Nephron progenitor cell (in vitro differentiated cells): ENCODE measurements around the gene GRM5.

Experiments used
- DNase-seq: peaks from one replicate; pipeline ENCODE4 v3.0.0; 2021
- H3K27ac Mint-ChIP-seq: 2 replicates; pipeline ENCODE4 v1.8.0; 2021; ENCODE audit warnings: mild to moderate bottlenecking, moderate library complexity, mixed read lengths
- H3K27me3 Mint-ChIP-seq: 2 replicates; pipeline ENCODE4 v1.8.0; 2021; ENCODE audit warnings: mild to moderate bottlenecking, low read depth, mixed read lengths; ENCODE audit not compliant: poor library complexity
- H3K36me3 Mint-ChIP-seq: 2 replicates; pipeline ENCODE4 v1.8.0; 2021; ENCODE audit warnings: low read depth, mixed read lengths
- H3K4me1 Mint-ChIP-seq: 2 replicates; pipeline ENCODE4 v1.8.0; 2021; ENCODE audit warnings: mixed read lengths
- H3K4me3 Mint-ChIP-seq: 2 replicates; pipeline ENCODE4 v1.8.0; 2021; ENCODE audit warnings: mild to moderate bottlenecking, moderate library complexity, mixed read lengths
- H3K9me3 Mint-ChIP-seq: 2 replicates; pipeline ENCODE4 v1.8.0; 2021; ENCODE audit warnings: mild to moderate bottlenecking, moderate library complexity, mixed read lengths
- CTCF ChIP-seq: fragments of 200-600 bp; sonication (generic); IDR thresholded peaks from 2 replicates; pipeline ENCODE4 v1.5.0; 2021; ENCODE audit warnings: antibody characterized with exemption

The GRM5 gene

DNA sequence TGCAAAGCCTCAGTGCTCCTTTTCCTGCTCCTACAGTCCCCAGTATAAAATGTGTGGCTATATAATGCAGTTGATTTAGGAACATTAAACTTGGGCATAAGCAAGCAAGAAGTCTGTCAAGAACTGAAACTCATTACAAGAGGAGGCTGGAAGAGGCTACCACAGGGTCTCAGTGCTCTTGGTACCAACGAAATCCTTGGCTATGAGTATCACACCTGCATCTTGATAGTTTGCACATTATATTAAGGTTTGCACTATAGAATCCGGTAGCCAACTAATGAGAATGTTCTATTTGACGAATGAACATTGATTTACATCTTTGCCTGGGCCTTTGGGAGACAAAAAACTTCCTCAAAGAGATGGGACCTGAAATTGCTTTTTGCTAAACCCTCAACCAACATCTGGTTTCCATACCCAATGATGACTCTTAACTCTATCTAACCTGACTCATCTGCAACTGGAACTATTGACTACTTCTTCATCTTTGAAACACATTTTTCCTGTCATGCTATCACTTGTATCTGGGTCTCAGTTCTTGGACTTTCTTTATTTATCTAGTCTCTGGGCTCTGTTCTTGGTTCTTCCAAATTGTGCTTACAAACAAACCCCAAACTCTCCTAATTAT, 521.0 kb downstream of the GRM5 start:
- H3K36me3 Mint-ChIP-seq: no peaks in the 10 kb centered on the region
- H3K27ac Mint-ChIP-seq: no peak overlapping the region
- TF ChIP-seq CTCF: peak; percentile 5
- H3K4me3 Mint-ChIP-seq: no peak overlapping the region
- H3K9me3 Mint-ChIP-seq: no peaks in the 10 kb centered on the region
- H3K27me3 Mint-ChIP-seq: peaks cover 8% of the 10 kb centered on the region
- no peak for DNase-seq
- H3K4me1 Mint-ChIP-seq: peaks cover 5% of the 10 kb centered on the region

- TF ChIP-seq CTCF: peak; percentile 91
- Mint-ChIP-seq H3K27ac (no peak overlapping the region), H3K4me3 (peak overlapping the region; percentile 13), H3K9me3 (no peaks in the 10 kb centered on the region), H3K27me3 (peaks cover 8% of the 10 kb centered on the region), H3K4me1 (peaks cover 5% of the 10 kb centered on the region), H3K36me3 (no peaks in the 10 kb centered on the region)
- DNase-seq: peak; percentile 79
These were observed 521.7 kb downstream of the GRM5 start for GRCh38 chr11:88543902-88544655.

- Mint-ChIP-seq H3K27ac (no peak overlapping the region), H3K27me3 (peaks cover 3% of the 10 kb centered on the region), H3K4me3 (no peak overlapping the region), H3K36me3 (no peaks in the 10 kb centered on the region), H3K4me1 (peaks cover 5% of the 10 kb centered on the region), H3K9me3 (no peaks in the 10 kb centered on the region)
- TF ChIP-seq CTCF: no peak
- DNase-seq: no peak
These were observed 524.8 kb downstream of the GRM5 start for GRCh38 chr11:88541006-88541405.

GRCh38 chr11:88538098-88538497, 527.7 kb downstream of the GRM5 start:
- no peak for DNase-seq
- Mint-ChIP-seq H3K27me3 (peaks cover 3% of the 10 kb centered on the region), H3K4me3 (no peak overlapping the region), H3K27ac (no peak overlapping the region), H3K36me3 (no peaks in the 10 kb centered on the region), H3K9me3 (no peaks in the 10 kb centered on the region), H3K4me1 (no peaks in the 10 kb centered on the region)
- TF ChIP-seq CTCF: no peak

- H3K27me3 Mint-ChIP-seq: peaks cover 3% of the 10 kb centered on the region
- H3K9me3 Mint-ChIP-seq: no peaks in the 10 kb centered on the region
- TF ChIP-seq CTCF: no peak
- no peak overlapping the region for H3K4me3 Mint-ChIP-seq
- no peaks in the 10 kb centered on the region for H3K36me3 Mint-ChIP-seq
- DNase-seq: no peak
- H3K4me1 Mint-ChIP-seq: no peaks in the 10 kb centered on the region
- no peak overlapping the region for H3K27ac Mint-ChIP-seq
These were observed 528.2 kb downstream of the GRM5 start for GRCh38 chr11:88537613-88538012.
